22Rv1 (cell line): Measurements from ENCODE around the gene CFAP57.

Experiments used
- CTCF ChIP-seq: fragments of 450-650 bp; IDR thresholded peaks from 2 replicates; pipeline ENCODE4 v1.5.1; 2017; ENCODE audit warnings: mild to moderate bottlenecking
- ZFX ChIP-seq: fragments of 450-650 bp; IDR thresholded peaks from 2 replicates; pipeline ENCODE4 v1.6.1; 2017; ENCODE audit warnings: antibody characterized with exemption, borderline replicate concordance

- TF ChIP-seq CTCF (no peak), ZFX (no peak)
Measured at GRCh38 chr1:43171876-43172526, at the start of gene CFAP57, which contains the start of gene EBNA1BP2.
